GM12801 (cell line): ENCODE data around the gene BCL2L14.

Source experiments
- TF ChIP-seq, protein P1 (sequence below): IDR thresholded peaks from one replicate; pipeline ENCODE4 v1.5.1; 2011; ENCODE audit warnings: control low read depth; ENCODE audit not compliant: insufficient read length; ENCODE audit errors: extremely low read depth

The BCL2L14 gene, protein sequence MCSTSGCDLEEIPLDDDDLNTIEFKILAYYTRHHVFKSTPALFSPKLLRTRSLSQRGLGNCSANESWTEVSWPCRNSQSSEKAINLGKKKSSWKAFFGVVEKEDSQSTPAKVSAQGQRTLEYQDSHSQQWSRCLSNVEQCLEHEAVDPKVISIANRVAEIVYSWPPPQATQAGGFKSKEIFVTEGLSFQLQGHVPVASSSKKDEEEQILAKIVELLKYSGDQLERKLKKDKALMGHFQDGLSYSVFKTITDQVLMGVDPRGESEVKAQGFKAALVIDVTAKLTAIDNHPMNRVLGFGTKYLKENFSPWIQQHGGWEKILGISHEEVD

DNA sequence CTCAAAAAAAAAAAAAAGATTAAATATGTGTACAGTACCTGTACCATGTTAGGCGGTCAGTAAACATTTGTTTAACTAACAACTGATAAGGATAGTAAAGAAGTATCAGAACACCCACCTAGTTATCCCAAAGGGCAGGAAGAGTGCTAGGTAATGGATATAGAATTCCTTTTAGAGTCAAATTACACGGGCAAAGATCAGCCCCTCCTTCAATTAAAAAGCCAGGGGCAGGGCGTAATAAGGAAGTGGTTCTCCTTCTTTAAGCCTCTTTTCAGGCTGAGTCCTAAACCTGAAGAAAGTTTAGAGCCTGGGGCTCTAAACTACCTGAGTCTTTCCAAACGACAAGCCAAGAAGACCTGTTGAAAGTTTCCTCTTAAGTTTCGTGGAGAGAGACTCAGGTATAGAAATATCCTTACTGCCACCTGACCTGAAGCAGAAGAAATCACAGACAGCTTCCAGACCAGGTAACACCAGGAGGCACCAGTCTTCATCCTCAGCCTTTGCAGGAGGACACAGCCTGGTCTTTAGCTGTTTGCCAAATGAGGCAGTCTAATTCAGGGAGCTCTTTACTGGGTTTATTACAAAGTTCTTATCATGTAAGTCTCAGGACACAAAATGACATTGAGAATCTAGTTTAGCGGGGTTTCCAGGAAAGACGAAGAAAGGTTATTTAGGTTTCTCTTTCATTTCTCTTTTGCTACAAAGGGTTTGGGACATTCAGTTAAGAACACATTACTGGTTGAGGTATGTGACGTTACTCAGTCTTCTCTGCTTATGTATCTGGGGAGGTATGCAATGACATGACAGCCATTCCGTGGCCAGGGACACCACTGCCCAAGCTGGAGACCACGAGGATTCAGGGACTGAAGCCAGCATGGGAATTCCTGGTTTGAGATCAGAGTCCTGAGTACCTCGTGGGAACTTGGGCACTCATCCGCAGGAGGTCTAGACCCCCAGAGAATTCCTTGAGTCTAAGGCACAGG lies at the start of gene BCL2L14:
BCL2L14 (plus strand) TSS at position 266 of the 983 bp plus-strand sequence. CDS start 8,367 bp downstream, outside the sequence.
- TF ChIP-seq, protein P1, sequence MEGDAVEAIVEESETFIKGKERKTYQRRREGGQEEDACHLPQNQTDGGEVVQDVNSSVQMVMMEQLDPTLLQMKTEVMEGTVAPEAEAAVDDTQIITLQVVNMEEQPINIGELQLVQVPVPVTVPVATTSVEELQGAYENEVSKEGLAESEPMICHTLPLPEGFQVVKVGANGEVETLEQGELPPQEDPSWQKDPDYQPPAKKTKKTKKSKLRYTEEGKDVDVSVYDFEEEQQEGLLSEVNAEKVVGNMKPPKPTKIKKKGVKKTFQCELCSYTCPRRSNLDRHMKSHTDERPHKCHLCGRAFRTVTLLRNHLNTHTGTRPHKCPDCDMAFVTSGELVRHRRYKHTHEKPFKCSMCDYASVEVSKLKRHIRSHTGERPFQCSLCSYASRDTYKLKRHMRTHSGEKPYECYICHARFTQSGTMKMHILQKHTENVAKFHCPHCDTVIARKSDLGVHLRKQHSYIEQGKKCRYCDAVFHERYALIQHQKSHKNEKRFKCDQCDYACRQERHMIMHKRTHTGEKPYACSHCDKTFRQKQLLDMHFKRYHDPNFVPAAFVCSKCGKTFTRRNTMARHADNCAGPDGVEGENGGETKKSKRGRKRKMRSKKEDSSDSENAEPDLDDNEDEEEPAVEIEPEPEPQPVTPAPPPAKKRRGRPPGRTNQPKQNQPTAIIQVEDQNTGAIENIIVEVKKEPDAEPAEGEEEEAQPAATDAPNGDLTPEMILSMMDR: no peak

DNA sequence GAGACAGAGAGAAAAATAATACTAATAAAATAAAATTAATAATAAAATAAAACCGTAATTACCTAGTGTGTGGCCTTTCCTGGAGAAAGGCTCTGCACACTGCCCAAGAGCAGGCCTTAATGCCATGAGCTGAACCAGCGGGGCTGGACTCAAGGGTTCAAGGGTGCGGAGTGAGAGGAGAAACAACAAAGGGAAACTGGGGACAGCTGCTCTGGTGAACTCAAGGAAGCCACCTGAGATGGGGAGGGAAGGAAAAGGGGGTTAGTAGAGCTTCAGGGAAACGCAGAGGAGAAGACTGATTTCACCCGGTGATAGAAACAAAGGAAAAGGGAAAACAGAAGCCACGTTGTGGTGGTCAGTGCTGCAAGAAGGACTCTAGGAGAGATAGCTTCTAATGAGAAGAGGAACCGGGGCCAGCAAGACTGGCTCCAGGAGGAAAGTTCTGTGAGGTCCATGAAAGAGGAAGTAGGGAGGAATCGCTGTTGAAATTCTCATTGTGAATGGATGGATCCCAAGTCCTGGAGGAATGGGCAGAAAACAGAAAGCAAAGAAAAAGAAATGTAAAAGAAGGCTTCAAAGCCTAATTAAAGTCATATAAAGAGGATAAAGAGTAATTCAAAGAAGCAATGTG lies 48.3 kb upstream of the BCL2L14 start:
- TF ChIP-seq, protein P1: no peak

DNA sequence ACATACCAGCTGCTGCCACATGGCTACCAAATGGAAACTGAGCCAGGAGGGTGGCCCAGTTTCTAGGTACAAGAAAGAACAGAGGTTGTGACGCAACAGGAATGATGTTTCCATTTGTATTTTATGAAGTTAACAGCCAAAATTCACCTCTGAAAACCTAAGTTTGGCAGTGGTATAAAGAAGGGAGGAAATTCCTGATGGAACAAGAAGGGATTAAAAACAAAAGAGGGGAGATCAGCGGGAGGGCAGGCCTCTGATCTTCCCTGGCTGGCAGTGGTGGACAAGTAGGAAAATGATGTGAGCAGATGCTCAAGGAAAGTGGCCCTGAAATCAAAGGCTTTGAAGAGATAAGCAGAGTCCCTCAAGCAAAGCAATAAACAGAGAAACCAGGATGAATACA lies 47.3 kb upstream of the BCL2L14 start:
- TF ChIP-seq, protein P1: no peak

DNA sequence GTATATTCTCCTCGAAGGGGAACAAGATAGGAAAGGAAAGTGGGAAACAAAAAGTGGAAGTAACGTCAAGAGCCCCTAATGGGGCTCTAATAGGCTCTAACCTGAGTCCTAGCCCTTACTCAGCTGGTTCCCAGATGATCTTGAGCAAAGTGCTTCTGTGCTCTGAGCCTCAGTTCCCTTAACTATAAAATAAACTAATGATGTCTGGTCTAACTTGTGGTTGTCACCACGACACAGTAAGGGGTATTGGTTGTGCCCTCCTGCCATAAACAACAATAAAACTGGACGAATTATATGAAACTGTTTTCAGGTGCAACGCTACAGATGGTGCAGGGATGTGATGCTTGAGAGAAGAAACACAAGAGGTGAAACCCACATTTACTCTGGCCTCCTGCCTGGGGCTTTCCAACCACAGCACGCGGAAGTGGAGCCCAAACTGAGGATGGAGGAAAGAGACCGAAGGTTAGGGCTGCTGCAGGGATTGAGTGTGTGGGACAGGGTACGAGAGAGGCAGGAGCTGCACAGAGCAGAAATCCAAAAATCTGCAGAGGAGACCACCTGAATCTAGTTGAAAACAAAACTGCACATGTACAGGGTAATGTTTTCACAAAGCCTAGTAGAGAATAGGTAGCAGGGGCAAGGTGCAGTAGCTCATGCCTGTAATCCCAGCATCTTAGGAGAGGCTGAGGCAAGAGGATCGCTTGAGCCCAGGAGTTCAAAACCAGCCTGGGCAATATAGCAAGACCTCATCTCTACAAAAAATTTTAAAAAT lies 45.6 kb upstream of the BCL2L14 start:
- TF ChIP-seq, protein P1: no peak

DNA sequence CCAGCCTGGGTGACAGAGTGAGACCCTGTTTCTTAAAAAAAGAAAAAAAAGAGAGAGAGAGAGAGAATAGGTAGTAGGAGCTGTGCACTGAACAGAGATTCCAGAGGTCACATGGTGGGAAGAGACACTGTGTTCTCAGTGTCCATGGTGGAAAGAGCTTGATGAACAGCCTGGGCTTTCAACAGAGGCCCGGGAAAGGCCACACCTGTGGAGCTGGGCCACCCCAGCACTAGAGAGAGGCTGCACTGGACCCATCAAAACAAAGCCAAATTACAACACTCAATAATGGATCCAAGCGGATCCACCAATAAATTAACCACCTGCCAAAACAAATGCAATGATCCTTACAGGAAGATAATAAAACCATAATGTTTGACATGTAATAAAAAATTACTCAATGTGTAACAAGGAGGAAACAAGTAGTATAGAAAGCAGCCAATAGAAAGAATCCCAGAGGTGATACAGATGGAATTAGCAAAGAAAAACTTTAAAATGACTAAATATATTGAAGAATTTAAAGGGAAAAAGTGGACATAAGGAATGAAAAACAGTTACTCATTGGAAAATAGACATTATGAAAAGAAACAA lies 44.8 kb upstream of the BCL2L14 start:
- TF ChIP-seq, protein P1: no peak

DNA sequence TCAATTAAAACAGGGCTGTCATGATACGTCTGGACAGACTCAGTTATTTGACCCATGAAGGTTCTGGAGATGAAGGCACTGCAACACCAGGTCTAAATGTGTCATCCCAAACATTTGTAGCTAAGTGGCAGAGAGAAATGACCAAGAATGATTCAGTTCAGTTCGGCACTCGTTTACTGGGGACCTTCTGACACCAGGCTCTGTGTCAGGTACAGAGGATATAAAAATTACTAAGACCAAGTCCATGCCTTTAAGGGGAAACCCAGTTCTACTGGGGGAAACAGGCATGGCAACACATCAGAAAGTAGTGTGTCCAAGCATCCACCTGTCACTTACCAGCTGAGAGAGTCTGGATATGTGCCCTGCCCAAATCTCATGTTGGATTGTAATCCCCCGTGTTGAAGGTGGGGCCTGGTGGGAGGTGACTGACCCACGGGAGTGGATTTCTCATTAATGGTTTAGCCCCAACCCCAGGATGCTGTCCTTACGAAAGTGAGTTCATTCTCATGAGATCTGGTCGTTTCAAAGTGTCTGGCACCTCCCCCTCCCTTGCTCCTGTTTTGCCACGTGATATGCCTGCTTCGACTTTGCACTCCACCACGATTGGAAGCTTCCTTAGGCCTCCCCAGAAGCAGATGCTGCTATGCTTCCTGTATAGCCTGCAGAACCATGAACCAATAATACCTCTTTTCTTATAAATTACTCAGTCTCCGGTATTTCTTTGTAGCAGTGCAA lies 41.9 kb upstream of the BCL2L14 start:
- TF ChIP-seq, protein P1: no peak
